Heart left ventricle (tissue), 16 donors: ENCODE results near the gene SLC25A21. TPM values are rescaled to one million over a fixed set of nuclear protein-coding genes. Genes with fewer than 3 reads are reported as not detected.

Experiments
- ATAC-seq, 4 donors: fragments of 200-7000 bp; cut with Tn5 transposase; one replicate each; pipeline ENCODE4 v1.9.1; 2020 to 2022; ENCODE audit warnings: moderate library complexity in 4 of 4, mild to moderate bottlenecking in 3 of 4, moderate number of reproducible peaks in 1 of 4
- DNase-seq, 5 donors: peaks; one replicate each; pipeline ENCODE4 v3.0.0-alpha.2; 2020
- H3K27ac ChIP-seq, 12 donors: fragments of 200-600 bp; sonication (generic) in 4 of 12; one replicate each; pipeline versions ENCODE4 v1.5.0 to v1.8.0; 2016 to 2022; ENCODE audit warnings: mild to moderate bottlenecking in 2 of 12
- H3K27me3 ChIP-seq, 9 donors: fragments of 200-600 bp; sonication (generic) in 2 of 9; one replicate each; pipeline versions ENCODE4 v1.5.1 to v1.8.0; 2016 to 2022; ENCODE audit warnings: mild to moderate bottlenecking in 3 of 9
- H3K36me3 ChIP-seq, 9 donors: fragments of 200-600 bp; sonication (generic) in 2 of 9; one replicate each; pipeline versions ENCODE4 v1.5.0 to v1.8.0; 2018 to 2022; ENCODE audit warnings: mild to moderate bottlenecking in 2 of 9
- H3K4me1 ChIP-seq, 12 donors: fragments of 200-600 bp; sonication (generic) in 4 of 12; one replicate each; pipeline versions ENCODE4 v1.5.0 to v1.8.0; 2016 to 2022; ENCODE audit warnings: mild to moderate bottlenecking in 3 of 12
- H3K4me3 ChIP-seq, 12 donors: fragments of 200-600 bp; sonication (generic) in 4 of 12; one replicate each; pipeline versions ENCODE4 v1.5.0 to v1.8.0; 2017 to 2022; ENCODE audit warnings: mild to moderate bottlenecking in 9 of 12, moderate library complexity in 4 of 12
- H3K9me3 ChIP-seq, 12 donors: fragments of 200-600 bp; sonication (generic) in 4 of 12; one replicate each; pipeline versions ENCODE4 v1.5.0 to v1.8.0; 2016 to 2022; ENCODE audit warnings: mild to moderate bottlenecking in 1 of 12
- CTCF ChIP-seq, 12 donors: fragments of 200-600 bp; sonication (generic) in 4 of 12; IDR thresholded peaks; one replicate each; pipeline versions ENCODE4 v1.5.0 to v1.8.0; 2018 to 2022; ENCODE audit warnings: antibody characterized with exemption in 12 of 12, mild to moderate bottlenecking in 5 of 12
- POLR2A ChIP-seq, 2 donors: fragments of 450-650 bp; IDR thresholded peaks; one replicate each; pipeline ENCODE4 v1.6.1; 2017; ENCODE audit warnings: antibody characterized with exemption in 2 of 2, mild to moderate bottlenecking in 2 of 2, moderate library complexity in 2 of 2
- WGBS, 4 donors: extraction: QIAGEN DNeasy Blood & Tissue Kit in 2 of 4; methylation state at CpG; one replicate each; pipeline versions ENCODE4 v1.1.5 to v1.1.7; 2013 to 2018; 5-methylcytosine and 5-hydroxymethylcytosine counted together
- intact Hi-C, 10 donors: fragments of 100-400 bp; cut with DNase I; formaldehyde crosslinking; loops; one replicate each; pipeline versions ENCODE4 v1.11.1 to v1.14.2; 2022
- polyA plus RNA-seq, 2 donors: library from polyadenylated mRNA; stranded (reverse); fragments of 200-250 nt; gene quantifications; one replicate each; pipeline ENCODE4 v1.2.3, GENCODE V29; 2013
- total RNA-seq, 9 donors: library from RNA; depleted of rRNA in 2 of 9; stranded (reverse); fragments of >200 nt in 2 of 9; fragmentation: NEBNext Ultra II Directional in 3 of 9; extraction: Animal tissue kit (Norgen Biotek cat#: 25700) in 3 of 9; gene quantifications; one replicate each; pipeline versions ENCODE4 v1.1.0 to v1.2.4, GENCODE V29; 2016 to 2023
- donor health status: ischemic (EF 13 %, LVEDD 7.1; RV severe dilation, severe dysfunction).
- donor health status: healthy with polysubstance abuse.
- donor health status: DM: no; HTN: yes; CAD: no.
- donor health status: DM: no; HTN: no; CAD: no.
- donor health status: ischemic (EF 25% LVEDD 6.9; RV normal size, moderate dysfunction).
- donor health status: ischemic (EF 25% LVEDD 5.7; RV mildly dilated, moderate dysfunction).
- donor health status: healthy.
- donor health status: DM: yes; HTN: yes; CAD: no.
- donor health status: ischemic (EF 35%, LVEDD 5.7; RV mildly dilated, moderate dysfunction).
- donor health status: nonischemic (EF 11% LVEDD 7.7; RV severe dilation, severe dysfunction).
- donor health status: DM: yes; HTN: yes; CAD: no.
- donor health status: PGD.
- donor health status: ischemic (EF 29% LVEDD 5.4; RV normal size, mild dysfunction).
- donor health status: nonischemic (EF 23%, LVEDD 6.1; RV moderate dilation, normal function).

The SLC25A21 gene
- total and polyA plus RNA-seq, 11 donors, result 0.12 to 1.6 (median 0.24) TPM; not detected in 1

- Histone ChIP-seq H3K4me1 (no peaks in the 10 kb centered on the region), H3K9me3 (no peaks in the 10 kb centered on the region), H3K27ac (no peak overlapping the region), H3K4me3 (no peak overlapping the region), H3K27me3 (peaks cover 0 to 6% (median 0%) of the 10 kb centered on the region in 9 donors), H3K36me3 (no peaks in the 10 kb centered on the region)
- WGBS, 4 donors, result 76 to 89% (median 79%) methylated on average over 2 of the region's 2 CpGs
- TF ChIP-seq POLR2A (IDR thresholded peaks at IDR 0.05) (no peak), CTCF (IDR thresholded peaks at IDR 0.05) (no peak)
- ATAC-seq, result no peak
- DNase-seq, result no peak
- intact Hi-C loops, result no loop called here
These were observed 338.1 kb downstream of the SLC25A21 start for GRCh38 chr14:36834293-36834692.

- TF ChIP-seq POLR2A (IDR thresholded peaks at IDR 0.05), result no peak
- no peak for TF ChIP-seq CTCF (IDR thresholded peaks at IDR 0.05)
- no peaks in the 10 kb centered on the region for H3K9me3 ChIP-seq
- intact Hi-C loops, result no loop called here
- peaks cover 0 to 6% (median 0%) of the 10 kb centered on the region in 9 donors for H3K27me3 ChIP-seq
- no peak overlapping the region for H3K4me3 ChIP-seq
- ATAC-seq (no peak), DNase-seq (no peak)
- H3K4me1 ChIP-seq, result no peaks in the 10 kb centered on the region
- 14 to 21% (median 19%) methylated on average over 3 of the region's 3 CpGs for whole genome bisulfite sequencing, 4 donors
- H3K27ac ChIP-seq, result no peak overlapping the region
- H3K36me3 ChIP-seq, result no peaks in the 10 kb centered on the region
These were observed 342.9 kb downstream of the SLC25A21 start for GRCh38 chr14:36829547-36829946.

GRCh38 chr14:36827861-36828260, 344.5 kb downstream of the SLC25A21 start:
- ATAC-seq, result no peak
- TF ChIP-seq CTCF (IDR thresholded peaks at IDR 0.05) (no peak), POLR2A (IDR thresholded peaks at IDR 0.05) (no peak)
- Histone ChIP-seq H3K36me3 (no peaks in the 10 kb centered on the region), H3K4me1 (no peaks in the 10 kb centered on the region), H3K4me3 (no peak overlapping the region), H3K9me3 (no peaks in the 10 kb centered on the region), H3K27ac (no peak overlapping the region), H3K27me3 (peaks cover 0 to 6% (median 0%) of the 10 kb centered on the region in 9 donors)
- WGBS, 4 donors, result 0 to 32% (median 10%) methylated on average over 2 of the region's 2 CpGs
- intact Hi-C loops, result no loop called here
- DNase-seq, result no peak

- intact Hi-C loops, result no loop called here
- Histone ChIP-seq H3K27ac (no peak overlapping the region), H3K4me1 (no peaks in the 10 kb centered on the region), H3K4me3 (no peak overlapping the region), H3K9me3 (no peaks in the 10 kb centered on the region), H3K27me3 (peaks cover 0 to 6% (median 0%) of the 10 kb centered on the region in 9 donors), H3K36me3 (no peaks in the 10 kb centered on the region)
- no peak for ATAC-seq
- no peak for TF ChIP-seq CTCF (IDR thresholded peaks at IDR 0.05)
- TF ChIP-seq POLR2A (IDR thresholded peaks at IDR 0.05), result no peak
- 72 to 87% (median 78%) methylated on average over 6 of the region's 6 CpGs for WGBS, 4 donors
- no peak for DNase-seq
These were observed 345.8 kb downstream of the SLC25A21 start for GRCh38 chr14:36826614-36827013.
